Measurements from ENCODE around the gene TSPOAP1. TPM values are rescaled to one million over a fixed set of nuclear protein-coding genes. Genes with fewer than 3 reads are reported as not detected.

TSPOAP1 gene
- total RNA-seq, 4 donors from 2014 or later = 11.4 to 16.3 (median 13.0) TPM

DNA sequence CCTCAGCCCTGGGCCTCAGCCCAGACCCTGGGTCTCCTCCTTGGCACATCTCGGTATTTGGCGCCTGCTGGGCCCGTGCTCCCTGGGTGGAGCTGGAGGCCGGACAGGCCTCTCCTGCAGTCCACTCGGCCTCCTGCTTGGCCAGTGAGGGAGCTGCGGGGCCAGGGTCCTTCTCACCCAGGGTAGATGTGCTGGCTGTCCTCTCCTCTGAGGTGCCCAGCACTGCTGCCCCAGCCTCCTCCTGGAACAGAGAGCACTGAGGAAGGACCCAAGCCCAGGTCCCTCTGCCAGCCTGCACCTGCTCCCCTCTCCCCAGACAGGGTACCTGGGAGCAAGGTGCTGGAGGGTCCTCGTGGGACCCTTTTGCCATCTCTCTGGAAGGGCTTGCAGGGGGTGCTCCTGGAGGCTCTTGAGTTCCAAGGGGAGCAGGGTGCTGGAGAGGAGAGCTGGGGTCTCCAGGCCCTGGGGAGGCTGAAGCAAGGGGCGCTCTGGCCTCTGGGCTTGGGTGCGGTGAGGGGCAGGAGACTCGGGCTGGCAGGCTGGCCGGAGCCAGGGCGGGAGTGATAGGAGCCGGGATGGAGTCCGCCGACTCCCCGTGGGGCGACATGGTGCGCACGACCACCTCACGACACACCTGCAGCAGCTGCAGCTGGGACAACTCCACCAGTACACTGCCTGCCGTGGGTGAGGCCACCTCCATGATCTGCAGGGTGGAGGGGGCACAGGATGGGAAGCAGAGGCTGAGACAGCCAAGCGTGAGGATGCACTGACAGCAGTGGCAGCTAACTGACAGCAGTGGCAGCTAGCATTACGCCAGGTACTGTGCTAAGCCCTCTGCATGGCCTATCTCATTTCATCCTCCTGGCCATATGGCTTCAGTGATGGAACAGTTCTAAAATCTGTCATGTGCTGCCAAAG, 17.8 kb downstream of the TSPOAP1 start:
- Histone ChIP-seq H3K9me3 (no peaks in the 10 kb centered on the region), H3K36me3 (peaks cover 0 to 64% (median 0%) of the 10 kb centered on the region in 3 donors), H3K4me3 (no peak overlapping the region), H3K27me3 (no peaks in the 10 kb centered on the region), H3K4me1 (no peaks in the 10 kb centered on the region), H3K27ac (no peak overlapping the region)
- TF ChIP-seq EP300 (IDR thresholded peaks at IDR 0.05) (no peak), POLR2A (IDR thresholded peaks at IDR 0.05) (no peak)
- TF ChIP-seq, protein P1, sequence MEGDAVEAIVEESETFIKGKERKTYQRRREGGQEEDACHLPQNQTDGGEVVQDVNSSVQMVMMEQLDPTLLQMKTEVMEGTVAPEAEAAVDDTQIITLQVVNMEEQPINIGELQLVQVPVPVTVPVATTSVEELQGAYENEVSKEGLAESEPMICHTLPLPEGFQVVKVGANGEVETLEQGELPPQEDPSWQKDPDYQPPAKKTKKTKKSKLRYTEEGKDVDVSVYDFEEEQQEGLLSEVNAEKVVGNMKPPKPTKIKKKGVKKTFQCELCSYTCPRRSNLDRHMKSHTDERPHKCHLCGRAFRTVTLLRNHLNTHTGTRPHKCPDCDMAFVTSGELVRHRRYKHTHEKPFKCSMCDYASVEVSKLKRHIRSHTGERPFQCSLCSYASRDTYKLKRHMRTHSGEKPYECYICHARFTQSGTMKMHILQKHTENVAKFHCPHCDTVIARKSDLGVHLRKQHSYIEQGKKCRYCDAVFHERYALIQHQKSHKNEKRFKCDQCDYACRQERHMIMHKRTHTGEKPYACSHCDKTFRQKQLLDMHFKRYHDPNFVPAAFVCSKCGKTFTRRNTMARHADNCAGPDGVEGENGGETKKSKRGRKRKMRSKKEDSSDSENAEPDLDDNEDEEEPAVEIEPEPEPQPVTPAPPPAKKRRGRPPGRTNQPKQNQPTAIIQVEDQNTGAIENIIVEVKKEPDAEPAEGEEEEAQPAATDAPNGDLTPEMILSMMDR (IDR thresholded peaks at IDR 0.05) = no peak
- WGBS, 2 donors = 85 to 89% methylated on average over 18 to 21 of the region's 23 CpGs
- no peak for DNase-seq (ENCODE audit: low spot score in 2 of 2)

DNA sequence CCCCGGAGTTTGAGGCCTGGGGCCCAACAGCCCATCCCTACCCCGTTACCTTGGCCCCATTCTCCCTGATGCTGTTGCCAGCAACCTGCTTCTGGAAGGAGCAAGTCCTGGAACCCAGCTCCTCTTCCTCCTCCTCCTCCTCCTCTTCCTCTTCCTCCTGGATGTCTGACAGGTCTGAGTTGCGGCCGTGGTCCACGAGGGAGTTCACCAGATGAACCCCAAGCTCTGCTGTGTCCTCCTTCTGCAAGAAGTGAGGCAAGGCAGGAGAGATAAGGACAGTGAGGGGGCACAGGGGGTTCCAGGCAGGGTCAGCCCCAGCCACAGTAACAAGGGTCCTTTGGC, 18.7 kb downstream of the TSPOAP1 start:
- Histone ChIP-seq H3K27ac (no peak overlapping the region), H3K9me3 (no peaks in the 10 kb centered on the region), H3K27me3 (no peaks in the 10 kb centered on the region), H3K4me1 (no peaks in the 10 kb centered on the region), H3K4me3 (no peak overlapping the region), H3K36me3 (peaks cover 0 to 60% (median 0%) of the 10 kb centered on the region in 3 donors)
- DNase-seq (ENCODE audit: low spot score in 2 of 2) = no peak
- TF ChIP-seq POLR2A (IDR thresholded peaks at IDR 0.05) = no peak
- TF ChIP-seq, protein P1 (IDR thresholded peaks at IDR 0.05) = no peak
- TF ChIP-seq EP300 (IDR thresholded peaks at IDR 0.05) = no peak
- 69 to 85% methylated on average over 4 to 5 of the region's 5 CpGs for WGBS, 2 donors

DNA sequence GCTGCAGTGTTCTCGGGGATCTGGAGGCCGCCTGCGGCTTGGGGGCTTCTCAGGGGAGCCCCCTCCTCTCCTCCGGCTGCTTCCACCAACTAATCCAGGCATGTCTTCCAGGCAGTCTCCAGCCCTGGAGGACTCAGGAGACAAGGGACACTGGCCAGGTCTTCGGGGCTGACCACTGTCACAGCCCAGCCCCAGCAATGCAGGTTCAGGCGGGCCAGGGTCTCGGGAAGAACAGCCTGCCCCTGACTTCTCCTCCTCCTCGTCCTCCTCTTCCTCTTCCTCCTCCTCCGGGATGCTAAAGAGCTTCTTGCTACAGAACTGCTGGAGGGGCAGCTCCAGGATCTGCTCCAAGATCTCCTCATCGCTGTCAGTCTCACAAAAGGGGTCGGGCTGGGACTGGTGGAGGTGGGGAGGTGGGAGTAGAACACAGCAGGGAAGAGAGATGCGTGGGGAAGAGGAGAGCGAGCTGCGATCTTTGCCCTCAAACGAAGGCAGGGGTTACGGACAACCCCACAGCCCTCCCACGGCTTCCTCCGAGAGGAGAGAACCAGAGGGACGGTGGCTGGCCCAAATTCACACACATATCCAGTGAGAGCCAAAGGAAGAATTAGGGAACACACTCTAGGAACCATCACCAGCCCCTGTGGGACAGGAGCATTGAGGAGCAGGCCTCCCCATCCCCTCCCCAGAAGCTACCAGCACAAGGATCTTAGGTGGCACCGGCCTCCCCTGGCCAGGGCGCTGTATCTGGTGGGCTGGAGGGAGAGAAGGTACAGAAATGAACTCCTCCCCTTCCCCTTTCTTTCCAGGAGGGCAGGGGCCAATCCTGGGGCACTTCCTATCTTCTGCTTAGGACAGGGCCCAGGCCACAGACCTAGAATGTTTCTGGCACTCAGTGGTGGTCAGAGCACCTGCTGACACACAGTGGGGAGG, 19.3 kb downstream of the TSPOAP1 start:
- peaks cover 0 to 4% (median under 1%) of the 10 kb centered on the region in 4 donors for H3K4me1 ChIP-seq
- peaks cover 0 to 60% (median 0%) of the 10 kb centered on the region in 3 donors for H3K36me3 ChIP-seq
- 69 to 78% methylated on average over 18 to 21 of the region's 21 CpGs for WGBS, 2 donors
- no peaks in the 10 kb centered on the region for H3K27me3 ChIP-seq
- DNase-seq (ENCODE audit: low spot score in 2 of 2) = no peak
- H3K9me3 ChIP-seq = no peaks in the 10 kb centered on the region
- H3K27ac ChIP-seq = no peak overlapping the region
- H3K4me3 ChIP-seq = no peak overlapping the region
- TF ChIP-seq POLR2A (IDR thresholded peaks at IDR 0.05) (no peak), EP300 (IDR thresholded peaks at IDR 0.05) (no peak)
- TF ChIP-seq, protein P1 (IDR thresholded peaks at IDR 0.05) = no peak

DNA sequence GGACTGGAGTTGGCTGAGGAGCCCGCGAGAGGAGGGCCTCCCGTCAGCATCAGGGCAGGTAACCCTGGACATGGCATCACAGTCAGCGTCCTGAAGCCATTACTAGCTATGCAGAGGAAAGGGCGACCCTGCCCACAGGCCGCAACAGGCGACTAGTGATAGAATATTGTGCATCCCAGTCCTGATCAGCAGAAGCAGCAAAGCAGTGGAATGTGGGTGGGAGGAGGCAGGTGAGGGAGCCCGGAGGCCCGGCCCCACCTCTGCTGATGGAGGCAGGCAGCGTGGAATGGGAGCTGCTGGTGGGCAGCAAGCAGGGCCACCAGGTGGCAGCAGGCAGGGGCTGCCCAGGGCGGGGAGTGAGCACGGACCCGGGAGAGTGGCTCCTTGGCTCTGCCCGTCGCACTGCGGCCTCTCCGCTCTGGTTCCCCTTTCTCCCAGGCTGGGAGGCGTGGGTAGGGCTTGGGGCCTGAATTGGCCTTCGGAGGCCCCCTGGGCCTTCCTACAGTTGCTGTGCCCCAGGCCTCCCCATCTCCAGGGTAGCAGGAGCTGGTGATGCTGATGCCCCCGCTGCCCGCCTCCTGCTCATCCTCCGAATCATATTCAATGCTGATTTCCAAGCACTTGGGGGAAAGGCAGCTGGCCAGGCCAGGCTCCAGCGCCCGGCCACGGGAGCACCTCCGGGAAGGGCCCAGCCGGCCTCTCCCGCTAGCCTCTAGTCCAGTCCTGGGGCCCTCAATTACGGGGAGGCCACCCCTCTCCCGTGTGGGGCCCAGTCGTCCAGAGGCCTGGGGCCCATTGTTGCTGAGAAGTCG, 20.2 kb downstream of the TSPOAP1 start:
- TF ChIP-seq, protein P1 (IDR thresholded peaks at IDR 0.05) = no peak
- TF ChIP-seq POLR2A (IDR thresholded peaks at IDR 0.05) (no peak), EP300 (IDR thresholded peaks at IDR 0.05) (no peak)
- no peaks in the 10 kb centered on the region for H3K27me3 ChIP-seq
- H3K4me1 ChIP-seq = peaks cover 0 to 12% (median 2%) of the 10 kb centered on the region in 4 donors
- H3K27ac ChIP-seq = no peak overlapping the region
- H3K4me3 ChIP-seq = no peak overlapping the region
- H3K36me3 ChIP-seq = peaks cover 0 to 60% (median 0%) of the 10 kb centered on the region in 3 donors
- H3K9me3 ChIP-seq = no peaks in the 10 kb centered on the region
- 66 to 70% methylated on average over 25 to 29 of the region's 32 CpGs for WGBS, 2 donors
- no peak for DNase-seq (ENCODE audit: low spot score in 2 of 2)

Data from tibial nerve (tissue), 4 donors.